ENCODE data around the gene NGB. TPM values are rescaled to one million over a fixed set of nuclear protein-coding genes. Genes with fewer than 3 reads are reported as not detected.

Gene NGB
- total and polyA plus RNA-seq, 2 donors (not counting 3 experiments of a cell fraction or from before 2014, with no cell fraction given), result not detected

DNA sequence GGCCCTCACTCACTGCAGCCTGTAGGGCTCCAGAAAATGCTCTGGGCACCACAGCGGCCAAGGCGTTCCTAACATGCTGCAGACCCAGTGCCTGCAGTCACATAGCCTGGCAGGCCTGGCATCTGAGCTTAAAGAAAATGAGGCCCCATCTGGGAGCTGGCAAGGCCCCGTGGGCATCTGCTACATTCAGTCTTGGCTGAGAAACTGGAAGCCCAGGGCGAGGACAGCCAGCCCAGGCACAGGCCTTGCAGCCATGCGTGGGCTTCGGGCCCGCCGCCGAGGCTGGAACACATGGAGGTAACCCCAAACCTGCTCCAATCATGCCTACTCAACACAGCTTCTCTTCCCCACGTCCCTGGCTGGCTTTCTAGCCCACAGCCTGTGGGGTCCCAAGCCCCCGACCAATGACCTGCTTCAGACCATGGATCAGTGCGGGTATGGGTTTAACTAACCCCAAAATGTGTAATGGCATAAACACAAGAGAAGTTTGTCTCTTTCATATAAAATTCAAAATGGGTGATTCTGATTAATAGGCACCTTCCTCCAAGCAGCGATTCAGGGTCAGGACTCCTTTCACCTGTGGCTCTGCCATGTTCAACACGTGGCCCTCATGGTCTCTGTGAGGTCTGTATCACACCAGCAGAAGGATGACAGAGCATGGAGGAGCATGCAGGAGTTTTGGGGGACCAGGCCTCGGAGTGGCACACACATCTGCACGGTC is 6.4 kb downstream of the NGB start:
- Histone ChIP-seq H3K27ac (ENCODE audit: insufficient read depth, low read depth, low read length) (no peak overlapping the region), H3K27me3 (ENCODE audit: control insufficient read depth in 2 of 2, insufficient read depth in 2 of 2, low read length in 2 of 2) (peaks cover 8 to 15% of the 10 kb centered on the region in 2 experiments), H3K4me3 (replicated peaks in 1 of 3; ENCODE audit: insufficient read depth in 1 of 3, low read depth in 1 of 3, low read length in 3 of 3) (no peak overlapping the region), H3K4me2 (ENCODE audit: insufficient read depth, low read length) (no peak overlapping the region), H3K9me3 (replicated peaks; ENCODE audit: control insufficient read depth, insufficient read depth, low read length) (no peaks in the 10 kb centered on the region), H3K79me2 (ENCODE audit: control insufficient read depth, insufficient read depth, low read length) (no peaks in the 10 kb centered on the region), H3K36me3 (ENCODE audit: control insufficient read depth in 2 of 2, extremely low read depth in 1 of 2, insufficient read depth in 2 of 2, low read length in 2 of 2) (no peaks in the 10 kb centered on the region), H3K9ac (replicated peaks; ENCODE audit: extremely low read depth, insufficient read depth, low read length) (no peak overlapping the region), H3K9me1 (replicated peaks; ENCODE audit: control insufficient read depth, extremely low read depth, insufficient read depth, low read length) (no peaks in the 10 kb centered on the region), H4K20me1 (replicated peaks; ENCODE audit: control insufficient read depth, extremely low read depth, insufficient read depth, low read length) (no peaks in the 10 kb centered on the region), H2AFZ (ENCODE audit: low read depth, low read length) (no peak overlapping the region), H3K4me1 (ENCODE audit: control insufficient read depth, extremely low read depth, insufficient read depth, low read length) (no peaks in the 10 kb centered on the region)
- dilution Hi-C loops (cut with MboI; ENCODE audit: extremely low pct_ligation_motif_present, low sequenced_read_pairs), result no loop called here
- no TSS peak for BruUV-seq (replicated peaks)
- ChIA-PET CTCF (interaction anchor here (0.6 kb wide), 1 partner anchor 15 kb away, joined by 3 read pairs; no protein-coding TSS in a partner anchor), POLR2A (no interaction called here)
- FAIRE-seq (no peak), DNase-seq (ENCODE audit: low read depth, low spot score) (no peak)
- no peak for TF ChIP-seq MYC (IDR thresholded peaks at IDR 0.05; ENCODE audit: low read depth, low read length)
- TF ChIP-seq POLR2AphosphoS5 (IDR thresholded peaks at IDR 0.05; ENCODE audit: insufficient read depth, low read depth, low read length), result no peak
- no peak for TF ChIP-seq POLR2A (IDR thresholded peaks at IDR 0.05; ENCODE audit: low read depth, low read length)
- TF ChIP-seq FOS (IDR thresholded peaks at IDR 0.05; ENCODE audit: borderline replicate concordance, insufficient read depth, low read length), result no peak
- no peak for TF ChIP-seq EZH2 (IDR thresholded peaks at IDR 0.05; ENCODE audit: borderline replicate concordance, low read depth, low read length, severe bottlenecking)
- TF ChIP-seq JUN (IDR thresholded peaks at IDR 0.05; ENCODE audit: borderline replicate concordance, insufficient read depth, insufficient read length, low read depth), result no peak
- TF ChIP-seq, protein P1, sequence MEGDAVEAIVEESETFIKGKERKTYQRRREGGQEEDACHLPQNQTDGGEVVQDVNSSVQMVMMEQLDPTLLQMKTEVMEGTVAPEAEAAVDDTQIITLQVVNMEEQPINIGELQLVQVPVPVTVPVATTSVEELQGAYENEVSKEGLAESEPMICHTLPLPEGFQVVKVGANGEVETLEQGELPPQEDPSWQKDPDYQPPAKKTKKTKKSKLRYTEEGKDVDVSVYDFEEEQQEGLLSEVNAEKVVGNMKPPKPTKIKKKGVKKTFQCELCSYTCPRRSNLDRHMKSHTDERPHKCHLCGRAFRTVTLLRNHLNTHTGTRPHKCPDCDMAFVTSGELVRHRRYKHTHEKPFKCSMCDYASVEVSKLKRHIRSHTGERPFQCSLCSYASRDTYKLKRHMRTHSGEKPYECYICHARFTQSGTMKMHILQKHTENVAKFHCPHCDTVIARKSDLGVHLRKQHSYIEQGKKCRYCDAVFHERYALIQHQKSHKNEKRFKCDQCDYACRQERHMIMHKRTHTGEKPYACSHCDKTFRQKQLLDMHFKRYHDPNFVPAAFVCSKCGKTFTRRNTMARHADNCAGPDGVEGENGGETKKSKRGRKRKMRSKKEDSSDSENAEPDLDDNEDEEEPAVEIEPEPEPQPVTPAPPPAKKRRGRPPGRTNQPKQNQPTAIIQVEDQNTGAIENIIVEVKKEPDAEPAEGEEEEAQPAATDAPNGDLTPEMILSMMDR (IDR thresholded peaks at IDR 0.05; ENCODE audit: extremely low read depth in 1 of 2, insufficient read depth in 1 of 2, low read depth in 1 of 2, low read length in 2 of 2), result no peak
- TF ChIP-seq GATA2 (IDR thresholded peaks at IDR 0.05; ENCODE audit: insufficient read depth, insufficient read length, low read depth, low read length), result no peak
- TF ChIP-seq, protein P2, sequence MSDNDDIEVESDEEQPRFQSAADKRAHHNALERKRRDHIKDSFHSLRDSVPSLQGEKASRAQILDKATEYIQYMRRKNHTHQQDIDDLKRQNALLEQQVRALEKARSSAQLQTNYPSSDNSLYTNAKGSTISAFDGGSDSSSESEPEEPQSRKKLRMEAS (IDR thresholded peaks at IDR 0.05; ENCODE audit: insufficient read depth, insufficient read length), result no peak
- intact Hi-C loops (cut with micrococcal nuclease), result no loop called here
